ENCODE data around the gene CCL22.

CCL22 gene

DNA sequence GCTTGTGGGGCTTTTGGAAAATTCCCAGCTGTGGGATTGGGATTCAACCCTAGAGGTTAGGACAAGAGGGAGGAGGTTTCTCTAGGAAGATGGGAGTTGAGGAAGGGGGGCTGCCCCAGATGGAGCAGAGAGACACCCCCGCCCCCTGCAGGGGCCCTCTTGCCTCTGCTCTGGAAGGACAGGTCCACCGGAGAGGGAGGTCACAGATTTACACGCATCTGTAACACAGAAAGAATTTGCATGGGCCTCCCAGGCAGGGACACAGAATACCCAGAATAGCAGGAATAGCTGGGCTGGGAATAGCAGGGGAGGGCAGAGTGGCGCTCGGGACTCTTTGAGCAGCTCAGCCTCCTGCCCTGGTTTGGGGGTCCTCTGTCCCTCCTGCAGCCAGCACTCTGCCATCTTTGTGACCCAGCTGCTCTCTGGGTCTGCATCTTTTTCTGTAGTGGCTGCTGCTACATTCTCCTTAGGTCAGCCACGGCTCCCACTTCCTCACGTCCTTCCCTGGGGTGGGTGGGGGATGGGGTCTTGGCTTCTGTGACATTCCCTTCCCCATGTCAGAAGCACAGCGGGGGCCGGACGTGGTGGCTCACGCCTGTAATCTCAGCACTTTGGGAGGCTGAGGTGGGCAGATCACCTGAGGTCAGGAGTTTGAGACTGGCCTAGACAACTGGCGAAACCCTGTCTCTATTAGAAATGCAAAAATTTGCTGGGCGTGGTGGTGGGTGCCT is 40.2 kb upstream of the CCL22 start:
- TF ChIP-seq EP300 (IDR thresholded peaks at IDR 0.05; ENCODE audit: borderline replicate concordance) (no peak), TCF12 (IDR thresholded peaks at IDR 0.05; ENCODE audit: low read depth) (no peak), TAF1 (IDR thresholded peaks at IDR 0.05; ENCODE audit: low read depth) (no peak), ZBTB7A (IDR thresholded peaks at IDR 0.05; ENCODE audit: low read depth) (no peak), RAD21 (IDR thresholded peaks at IDR 0.05; ENCODE audit: low read depth) (no peak), EGR1 (IDR thresholded peaks at IDR 0.05) (no peak)
- TF ChIP-seq, protein P1, sequence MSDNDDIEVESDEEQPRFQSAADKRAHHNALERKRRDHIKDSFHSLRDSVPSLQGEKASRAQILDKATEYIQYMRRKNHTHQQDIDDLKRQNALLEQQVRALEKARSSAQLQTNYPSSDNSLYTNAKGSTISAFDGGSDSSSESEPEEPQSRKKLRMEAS (IDR thresholded peaks at IDR 0.05), result no peak
- TF ChIP-seq, protein P2, sequence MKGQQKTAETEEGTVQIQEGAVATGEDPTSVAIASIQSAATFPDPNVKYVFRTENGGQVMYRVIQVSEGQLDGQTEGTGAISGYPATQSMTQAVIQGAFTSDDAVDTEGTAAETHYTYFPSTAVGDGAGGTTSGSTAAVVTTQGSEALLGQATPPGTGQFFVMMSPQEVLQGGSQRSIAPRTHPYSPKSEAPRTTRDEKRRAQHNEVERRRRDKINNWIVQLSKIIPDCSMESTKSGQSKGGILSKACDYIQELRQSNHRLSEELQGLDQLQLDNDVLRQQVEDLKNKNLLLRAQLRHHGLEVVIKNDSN (IDR thresholded peaks at IDR 0.05), result no peak

DNA sequence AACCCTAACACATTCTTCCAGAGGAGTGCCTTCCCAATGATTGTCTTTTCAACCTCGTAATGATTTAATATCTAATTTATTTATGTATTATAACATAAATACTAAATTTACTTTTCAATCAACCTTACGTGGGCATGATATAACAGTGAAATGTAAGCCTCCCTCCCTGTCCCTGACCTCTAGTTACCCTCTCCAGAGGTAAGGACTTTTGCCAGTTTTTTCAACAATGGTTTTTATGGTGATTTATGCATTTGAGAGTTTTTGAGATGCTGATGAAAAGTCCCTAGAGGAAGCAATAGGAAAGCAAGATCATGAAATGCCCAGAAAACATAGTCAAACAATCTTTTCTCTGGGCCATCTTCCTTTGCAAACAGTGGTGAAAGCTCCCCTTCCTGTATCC is 38.9 kb upstream of the CCL22 start:
- TF ChIP-seq, protein P2 (IDR thresholded peaks at IDR 0.05), result no peak
- TF ChIP-seq, protein P1 (IDR thresholded peaks at IDR 0.05), result no peak
- TF ChIP-seq TAF1 (IDR thresholded peaks at IDR 0.05; ENCODE audit: low read depth) (no peak), TEAD4 (IDR thresholded peaks at IDR 0.05) (no peak), EGR1 (IDR thresholded peaks at IDR 0.05) (no peak), TCF12 (IDR thresholded peaks at IDR 0.05; ENCODE audit: low read depth) (no peak), EP300 (IDR thresholded peaks at IDR 0.05; ENCODE audit: borderline replicate concordance) (no peak), YY1 (IDR thresholded peaks at IDR 0.05; ENCODE audit: low read depth) (no peak), RAD21 (IDR thresholded peaks at IDR 0.05; ENCODE audit: low read depth) (no peak), NFIC (IDR thresholded peaks at IDR 0.05) (no peak), CEBPB (IDR thresholded peaks at IDR 0.05) (no peak), ZBTB7A (IDR thresholded peaks at IDR 0.05; ENCODE audit: low read depth) (no peak), CREB1 (IDR thresholded peaks at IDR 0.05; ENCODE audit: low read depth) (no peak), FOXM1 (IDR thresholded peaks at IDR 0.05; ENCODE audit: borderline replicate concordance, low read depth) (no peak)
- TF ChIP-seq, protein P3, sequence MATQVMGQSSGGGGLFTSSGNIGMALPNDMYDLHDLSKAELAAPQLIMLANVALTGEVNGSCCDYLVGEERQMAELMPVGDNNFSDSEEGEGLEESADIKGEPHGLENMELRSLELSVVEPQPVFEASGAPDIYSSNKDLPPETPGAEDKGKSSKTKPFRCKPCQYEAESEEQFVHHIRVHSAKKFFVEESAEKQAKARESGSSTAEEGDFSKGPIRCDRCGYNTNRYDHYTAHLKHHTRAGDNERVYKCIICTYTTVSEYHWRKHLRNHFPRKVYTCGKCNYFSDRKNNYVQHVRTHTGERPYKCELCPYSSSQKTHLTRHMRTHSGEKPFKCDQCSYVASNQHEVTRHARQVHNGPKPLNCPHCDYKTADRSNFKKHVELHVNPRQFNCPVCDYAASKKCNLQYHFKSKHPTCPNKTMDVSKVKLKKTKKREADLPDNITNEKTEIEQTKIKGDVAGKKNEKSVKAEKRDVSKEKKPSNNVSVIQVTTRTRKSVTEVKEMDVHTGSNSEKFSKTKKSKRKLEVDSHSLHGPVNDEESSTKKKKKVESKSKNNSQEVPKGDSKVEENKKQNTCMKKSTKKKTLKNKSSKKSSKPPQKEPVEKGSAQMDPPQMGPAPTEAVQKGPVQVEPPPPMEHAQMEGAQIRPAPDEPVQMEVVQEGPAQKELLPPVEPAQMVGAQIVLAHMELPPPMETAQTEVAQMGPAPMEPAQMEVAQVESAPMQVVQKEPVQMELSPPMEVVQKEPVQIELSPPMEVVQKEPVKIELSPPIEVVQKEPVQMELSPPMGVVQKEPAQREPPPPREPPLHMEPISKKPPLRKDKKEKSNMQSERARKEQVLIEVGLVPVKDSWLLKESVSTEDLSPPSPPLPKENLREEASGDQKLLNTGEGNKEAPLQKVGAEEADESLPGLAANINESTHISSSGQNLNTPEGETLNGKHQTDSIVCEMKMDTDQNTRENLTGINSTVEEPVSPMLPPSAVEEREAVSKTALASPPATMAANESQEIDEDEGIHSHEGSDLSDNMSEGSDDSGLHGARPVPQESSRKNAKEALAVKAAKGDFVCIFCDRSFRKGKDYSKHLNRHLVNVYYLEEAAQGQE (IDR thresholded peaks at IDR 0.05; ENCODE audit: low read depth), result no peak

DNA sequence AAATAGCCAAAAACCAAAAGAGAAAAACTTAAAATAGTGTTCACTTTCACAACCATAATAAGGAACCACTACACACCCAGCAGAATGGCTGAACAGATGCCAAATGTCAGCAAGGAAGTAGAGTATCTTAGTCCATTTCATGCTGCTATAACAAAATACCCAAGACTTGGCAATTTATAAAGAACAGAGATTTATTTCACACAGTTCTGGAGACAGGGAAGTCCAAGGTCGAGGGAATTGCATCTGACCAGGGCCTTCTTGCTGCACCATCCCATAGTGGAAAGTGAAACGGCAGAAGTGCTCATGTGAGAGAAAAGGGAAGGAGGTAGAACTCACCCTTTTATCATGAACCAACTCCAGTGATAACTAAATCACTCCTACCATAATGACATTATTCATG is 33.8 kb upstream of the CCL22 start:
- TF ChIP-seq TCF12 (IDR thresholded peaks at IDR 0.05; ENCODE audit: low read depth) (no peak), YY1 (IDR thresholded peaks at IDR 0.05; ENCODE audit: low read depth) (no peak)
- TF ChIP-seq, protein P1 (IDR thresholded peaks at IDR 0.05), result no peak

DNA sequence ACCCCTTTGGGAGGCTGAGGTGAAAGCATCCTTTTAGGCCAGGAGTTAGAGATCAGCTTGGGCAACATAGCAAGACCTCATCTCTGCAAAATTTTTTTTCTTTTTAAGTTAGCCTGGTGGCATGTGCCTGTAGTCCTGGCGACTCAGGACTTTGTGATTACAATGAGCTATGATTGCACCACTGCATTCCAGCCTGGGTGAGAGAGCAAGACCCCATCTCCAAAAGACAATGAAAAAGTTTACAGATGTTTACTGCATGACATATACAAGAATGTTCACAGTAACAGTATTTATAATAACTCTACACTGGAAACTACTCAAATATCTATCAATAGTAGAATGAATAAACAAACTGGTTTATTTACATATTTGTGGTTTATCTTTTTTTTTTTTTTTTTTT is 33.1 kb upstream of the CCL22 start:
- TF ChIP-seq ZBTB7A (IDR thresholded peaks at IDR 0.05; ENCODE audit: low read depth) (no peak), CEBPB (IDR thresholded peaks at IDR 0.05) (no peak), EP300 (IDR thresholded peaks at IDR 0.05; ENCODE audit: borderline replicate concordance) (no peak), CREB1 (IDR thresholded peaks at IDR 0.05; ENCODE audit: low read depth) (no peak), TAF1 (IDR thresholded peaks at IDR 0.05; ENCODE audit: low read depth) (no peak), RAD21 (IDR thresholded peaks at IDR 0.05; ENCODE audit: low read depth) (no peak), EGR1 (IDR thresholded peaks at IDR 0.05) (no peak), TEAD4 (IDR thresholded peaks at IDR 0.05) (no peak)
- TF ChIP-seq, protein P1 (IDR thresholded peaks at IDR 0.05), result no peak

DNA sequence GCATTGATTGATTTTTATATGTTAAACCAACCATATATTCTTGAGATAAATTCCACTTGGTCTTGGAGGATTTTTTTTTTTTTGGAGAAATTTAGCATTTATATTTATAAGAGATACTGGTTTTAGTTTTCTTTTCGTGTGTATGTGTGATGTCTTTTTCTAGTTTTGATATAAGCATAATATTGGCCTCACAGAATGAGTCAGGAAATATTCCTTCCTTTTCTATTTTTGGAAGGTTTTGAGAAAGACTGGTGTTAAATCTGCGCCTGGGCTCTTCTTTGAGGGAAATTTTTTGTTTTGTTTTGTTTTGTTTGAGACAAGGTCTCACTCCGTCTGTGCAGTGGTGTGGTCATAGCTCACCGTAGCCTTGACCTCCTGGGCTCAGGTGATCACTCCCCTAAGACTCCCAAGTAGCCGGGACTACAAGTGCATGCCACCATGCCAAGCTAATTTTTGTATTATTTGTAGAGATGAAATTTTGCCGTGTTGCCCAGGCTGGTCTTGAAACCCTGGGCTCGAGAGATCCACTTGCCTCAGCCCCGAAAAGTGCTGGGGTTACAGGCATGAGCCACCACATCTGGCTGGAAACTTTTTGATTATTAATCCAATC is 28.8 kb upstream of the CCL22 start:
- TF ChIP-seq, protein P3 (IDR thresholded peaks at IDR 0.05; ENCODE audit: low read depth), result no peak
- TF ChIP-seq TAF1 (IDR thresholded peaks at IDR 0.05; ENCODE audit: low read depth) (no peak), TCF12 (IDR thresholded peaks at IDR 0.05; ENCODE audit: low read depth) (no peak), ZBTB7A (IDR thresholded peaks at IDR 0.05; ENCODE audit: low read depth) (no peak), CREB1 (IDR thresholded peaks at IDR 0.05; ENCODE audit: low read depth) (no peak), YY1 (IDR thresholded peaks at IDR 0.05; ENCODE audit: low read depth) (no peak), NFIC (IDR thresholded peaks at IDR 0.05) (no peak), TEAD4 (IDR thresholded peaks at IDR 0.05) (no peak), CEBPB (IDR thresholded peaks at IDR 0.05) (no peak), EGR1 (IDR thresholded peaks at IDR 0.05) (no peak), EP300 (IDR thresholded peaks at IDR 0.05; ENCODE audit: borderline replicate concordance) (no peak), RAD21 (IDR thresholded peaks at IDR 0.05; ENCODE audit: low read depth) (no peak)
- TF ChIP-seq, protein P2 (IDR thresholded peaks at IDR 0.05), result no peak
- TF ChIP-seq, protein P1 (IDR thresholded peaks at IDR 0.05), result no peak

Data from Ishikawa (cell line).